Motor neuron (in vitro differentiated cells): ENCODE measurements around the gene PRODH2. TPM values are rescaled to one million over a fixed set of nuclear protein-coding genes. Genes with fewer than 3 reads are reported as not detected.

Source experiments
- ATAC-seq, 8 experiments: fragments of 200-7000 bp; cut with Tn5 transposase; replicated peaks in 6 of 8; 2 replicates each; pipeline ENCODE4 v1.8.0; 2021; ENCODE audit warnings: mild to moderate bottlenecking in 8 of 8, moderate library complexity in 8 of 8
- H3K27ac ChIP-seq, 2 donors: fragments of 250-450 bp; sonication (Bioruptor Pico); 2 replicates each; pipeline ENCODE4 v1.9.0; 2021; ENCODE audit warnings: antibody characterized with exemption in 2 of 2, mild to moderate bottlenecking in 2 of 2, moderate library complexity in 1 of 2
- H3K4me1 ChIP-seq, 2 donors: fragments of 250-450 bp; sonication (Bioruptor Pico); replicated peaks in 1 of 2; 2 replicates each; pipeline ENCODE4 v1.6.1; 2021; ENCODE audit warnings: antibody characterized with exemption in 2 of 2, mild to moderate bottlenecking in 2 of 2, moderate library complexity in 1 of 2
- H3K4me3 ChIP-seq, 5 donors: fragments of 250-450 bp; sonication (Bioruptor Pico); 2 replicates each; pipeline ENCODE4 v1.9.0; 2021; ENCODE audit warnings: antibody characterized with exemption in 5 of 5, mild to moderate bottlenecking in 5 of 5, moderate library complexity in 4 of 5
- WGBS, 10 experiments: fragments of 450-650 bp; shearing (Covaris generic); methylation state at CpG; one replicate each; pipeline ENCODE4 v1.0.0; 2022; 5-methylcytosine and 5-hydroxymethylcytosine counted together
- in situ Hi-C, 9 experiments: fragments of 400-800 bp; cut with MboI; loops; one replicate each; pipeline ENCODE4 v1.15.0; 2021; ENCODE audit warnings: low sequenced_read_pairs in 9 of 9, low pct_unique_long_range_greater_than_20kb in 2 of 9; ENCODE audit not compliant: unreplicated experiment in 9 of 9
- total RNA-seq, 8 experiments: library from RNA; unstranded; fragments of 300-600 nt; gene quantifications; 2 replicates each; pipeline versions ENCODE4 v1.2.3 to v1.2.4, GENCODE V29; 2022

PRODH2 gene, protein sequence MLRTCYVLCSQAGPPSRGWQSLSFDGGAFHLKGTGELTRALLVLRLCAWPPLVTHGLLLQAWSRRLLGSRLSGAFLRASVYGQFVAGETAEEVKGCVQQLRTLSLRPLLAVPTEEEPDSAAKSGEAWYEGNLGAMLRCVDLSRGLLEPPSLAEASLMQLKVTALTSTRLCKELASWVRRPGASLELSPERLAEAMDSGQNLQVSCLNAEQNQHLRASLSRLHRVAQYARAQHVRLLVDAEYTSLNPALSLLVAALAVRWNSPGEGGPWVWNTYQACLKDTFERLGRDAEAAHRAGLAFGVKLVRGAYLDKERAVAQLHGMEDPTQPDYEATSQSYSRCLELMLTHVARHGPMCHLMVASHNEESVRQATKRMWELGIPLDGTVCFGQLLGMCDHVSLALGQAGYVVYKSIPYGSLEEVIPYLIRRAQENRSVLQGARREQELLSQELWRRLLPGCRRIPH
- under 1 TPM in 1 of 8 experiments, not detected in 7; 0.52 TPM for total RNA-seq

DNA sequence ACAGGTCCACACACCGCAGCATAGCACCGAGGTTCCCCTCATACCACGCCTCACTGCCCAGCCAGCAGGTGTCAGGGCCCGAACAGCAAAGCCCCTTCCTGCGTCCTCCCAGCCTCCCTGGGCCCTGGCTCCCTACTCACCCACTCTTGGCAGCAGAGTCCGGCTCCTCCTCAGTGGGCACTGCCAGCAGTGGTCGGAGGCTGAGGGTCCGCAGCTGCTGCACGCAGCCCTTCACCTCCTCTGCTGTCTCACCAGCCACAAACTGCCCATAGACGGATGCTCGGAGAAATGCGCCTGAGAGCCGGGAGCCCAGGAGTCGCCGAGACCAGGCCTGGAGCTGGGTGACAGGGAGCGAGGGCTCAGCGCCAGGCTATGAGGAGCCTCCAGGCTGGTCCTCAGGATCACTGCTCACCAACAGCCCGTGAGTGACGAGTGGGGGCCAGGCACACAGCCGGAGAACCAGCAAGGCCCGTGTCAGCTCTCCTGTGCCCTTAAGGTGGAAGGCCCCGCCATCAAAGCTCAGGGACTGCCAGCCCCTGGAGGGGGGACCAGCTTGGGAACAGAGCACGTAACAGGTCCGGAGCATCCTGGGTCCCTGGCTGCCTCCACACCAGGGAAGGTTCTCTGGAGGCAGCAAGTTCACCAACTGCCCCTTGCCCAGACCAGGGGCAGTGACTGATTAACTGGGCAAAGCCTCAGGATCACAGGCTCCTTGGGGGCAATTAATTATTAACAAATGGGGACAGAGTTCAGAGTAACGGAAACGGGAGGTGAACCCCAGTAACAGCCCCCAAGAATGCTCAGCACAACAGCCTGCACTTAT, at the start of gene PRODH2:
Gene PRODH2 (minus strand): TSS at position 626 of the 823 bp plus-strand sequence. CDS start 40 bp downstream, at position 586.
- WGBS, 10 experiments = 56 to 73% (median 61%) methylated on average over 3 to 7 of the region's 26 CpGs; no CpG with 5 or more reads in 7 of the 10 experiments
- Histone ChIP-seq H3K4me1 (no peaks in the 10 kb centered on the region), H3K4me3 (no peak within 1 kb of the TSS), H3K27ac (no peak within 1 kb of the TSS)
- in situ Hi-C loops = no loop called here
- no peak for ATAC-seq

DNA sequence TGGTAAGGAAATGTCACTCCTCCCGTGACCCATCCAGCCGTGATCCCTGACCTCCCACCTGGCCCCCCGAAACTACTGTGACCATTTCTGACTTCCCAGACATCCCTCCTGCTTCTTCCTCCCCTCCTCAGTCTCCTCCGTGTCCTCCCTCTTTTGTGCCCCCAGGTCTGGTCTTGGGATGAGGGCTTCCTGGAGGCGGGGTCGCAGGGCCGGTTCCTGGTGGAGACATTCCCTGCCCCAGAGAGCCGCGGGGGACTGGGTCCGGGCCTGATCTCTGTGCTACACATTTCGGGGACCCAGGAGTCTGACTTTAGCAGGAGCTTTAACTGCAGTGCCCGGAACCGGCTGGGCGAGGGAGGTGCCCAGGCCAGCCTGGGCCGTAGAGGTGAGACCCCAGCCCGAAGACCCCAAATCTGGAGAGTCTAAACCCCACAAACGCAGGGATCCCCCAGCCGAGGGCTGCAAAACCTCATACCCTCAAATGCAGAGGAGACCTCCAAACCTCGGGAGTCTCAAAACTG, 49.1 kb upstream of the PRODH2 start:
- no peak for ATAC-seq
- H3K27ac ChIP-seq = no peak overlapping the region
- no peak overlapping the region for H3K4me3 ChIP-seq
- peaks cover 7 to 22% of the 10 kb centered on the region in 2 donors for H3K4me1 ChIP-seq
- WGBS, 10 experiments = 0 to 53% (median 20%) methylated on average over 2 to 7 of the region's 19 CpGs; no CpG with 5 or more reads in 6 of the 10 experiments
- in situ Hi-C loops = no loop called here

DNA sequence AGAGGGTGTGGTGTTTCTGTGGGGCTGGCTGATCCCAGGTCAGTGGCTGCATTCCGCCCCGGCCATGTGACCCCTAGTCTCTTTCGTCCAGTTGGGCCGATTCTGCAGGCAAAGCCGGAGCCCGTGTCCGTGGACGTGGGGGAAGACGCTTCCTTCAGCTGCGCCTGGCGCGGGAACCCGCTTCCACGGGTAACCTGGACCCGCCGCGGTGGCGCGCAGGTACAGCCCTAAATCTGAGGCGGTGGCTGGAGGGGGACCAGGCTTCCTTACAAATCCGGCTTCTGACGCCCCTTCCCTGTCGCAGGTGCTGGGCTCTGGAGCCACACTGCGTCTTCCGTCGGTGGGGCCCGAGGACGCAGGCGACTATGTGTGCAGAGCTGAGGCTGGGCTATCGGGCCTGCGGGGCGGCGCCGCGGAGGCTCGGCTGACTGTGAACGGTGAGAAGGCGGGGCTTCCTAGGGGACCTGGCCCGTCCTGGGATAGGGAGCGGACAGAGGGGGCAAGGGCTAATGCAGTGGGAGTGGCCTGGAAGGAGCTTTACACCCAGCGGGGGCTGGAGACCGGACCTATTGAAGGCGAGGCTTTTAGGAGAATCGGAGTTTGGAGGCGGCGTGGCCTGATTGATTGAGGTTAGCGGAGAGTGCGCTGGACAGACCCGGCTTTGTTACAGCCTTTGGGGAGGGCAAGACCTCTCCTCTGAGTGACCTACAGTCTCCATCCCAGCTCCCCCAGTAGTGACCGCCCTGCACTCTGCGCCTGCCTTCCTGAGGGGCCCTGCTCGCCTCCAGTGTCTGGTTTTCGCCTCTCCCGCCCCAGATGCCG, 48.4 kb upstream of the PRODH2 start:
- no peak overlapping the region for H3K27ac ChIP-seq
- peak; percentile 27 to 82 (median 58) for ATAC-seq
- H3K4me3 ChIP-seq = no peak overlapping the region
- H3K4me1 ChIP-seq = peaks cover 7 to 22% of the 10 kb centered on the region in 2 donors
- in situ Hi-C loops = no loop called here
- 0 to 56% (median 5%) methylated on average over 1 to 5 of the region's 55 CpGs; no CpG with 5 or more reads in 5 of the 10 experiments for WGBS, 10 experiments

DNA sequence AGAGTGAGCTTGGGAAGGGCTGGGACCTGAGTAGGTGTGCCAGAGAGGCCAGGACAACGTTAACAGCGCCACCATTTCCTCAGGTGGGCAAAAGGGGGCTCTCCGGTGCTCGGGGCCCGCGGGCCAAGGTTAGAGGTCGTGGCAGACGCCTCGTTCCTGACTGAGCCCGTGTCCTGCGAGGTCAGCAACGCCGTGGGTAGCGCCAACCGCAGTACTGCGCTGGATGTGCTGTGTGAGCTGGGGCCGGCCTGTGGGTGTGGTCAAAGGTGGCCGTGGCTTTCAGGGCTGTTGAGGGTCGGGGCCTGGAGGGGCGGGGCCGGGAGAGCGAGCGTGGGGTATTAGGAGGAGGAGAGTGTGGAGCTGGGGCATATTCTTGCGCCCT, 47.8 kb upstream of the PRODH2 start:
- in situ Hi-C loops = no loop called here
- Histone ChIP-seq H3K4me1 (peaks cover 12 to 27% of the 10 kb centered on the region in 2 donors), H3K4me3 (no peak overlapping the region), H3K27ac (no peak overlapping the region)
- no peak for ATAC-seq
- WGBS, 10 experiments = 0 to 50% methylated on average over 1 to 2 of the region's 24 CpGs; no CpG with 5 or more reads in 8 of the 10 experiments

DNA sequence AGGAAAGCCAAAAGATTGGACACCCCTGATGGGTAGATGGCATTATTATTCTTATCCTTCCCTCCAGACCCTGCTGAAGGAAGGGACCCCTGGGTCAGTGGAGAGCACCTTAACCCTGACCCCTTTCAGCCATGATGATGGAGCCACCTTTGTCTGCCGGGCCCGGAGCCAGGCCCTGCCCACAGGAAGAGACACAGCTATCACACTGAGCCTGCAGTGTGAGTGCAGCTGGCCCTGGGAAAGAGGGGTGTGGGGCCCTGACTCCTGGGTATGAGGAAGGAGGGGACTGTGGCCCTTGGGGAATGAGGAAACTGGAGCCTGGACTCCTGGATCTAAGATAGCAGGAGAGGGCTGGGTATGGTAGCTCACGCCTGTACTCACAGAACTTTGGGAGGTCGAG, 46.8 kb upstream of the PRODH2 start:
- H3K4me3 ChIP-seq = no peak overlapping the region
- peaks cover 22 to 37% of the 10 kb centered on the region in 2 donors for H3K4me1 ChIP-seq
- ATAC-seq = no peak
- no CpG with 5 or more reads among the region's 4 CpGs for WGBS, 10 experiments
- in situ Hi-C loops = no loop called here
- H3K27ac ChIP-seq = no peak overlapping the region

DNA sequence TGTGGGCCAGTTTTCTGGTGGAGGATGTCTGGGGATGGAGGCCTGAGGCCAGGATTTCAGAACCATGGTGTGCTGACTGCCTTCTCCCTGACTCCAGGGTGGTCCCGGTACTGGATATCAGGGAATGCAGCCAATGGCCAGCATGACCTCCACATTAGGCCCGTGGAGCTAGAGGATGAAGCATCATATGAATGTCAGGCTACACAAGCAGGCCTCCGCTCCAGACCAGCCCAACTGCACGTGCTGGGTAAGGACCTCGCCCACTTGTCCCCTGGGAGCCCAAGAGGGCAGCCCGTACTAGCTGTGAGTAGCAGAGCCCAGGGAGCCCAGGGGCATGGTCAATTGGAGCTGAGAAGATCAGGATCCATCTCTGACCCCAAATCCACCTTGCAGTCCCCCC, 45.7 kb upstream of the PRODH2 start:
- Histone ChIP-seq H3K27ac (no peak overlapping the region), H3K4me1 (peaks cover 25 to 39% of the 10 kb centered on the region in 2 donors), H3K4me3 (no peak overlapping the region)
- WGBS, 10 experiments = 0 to 80% (median 67%) methylated on average over 1 to 2 of the region's 6 CpGs; no CpG with 5 or more reads in 7 of the 10 experiments
- in situ Hi-C loops = no loop called here
- no peak for ATAC-seq

DNA sequence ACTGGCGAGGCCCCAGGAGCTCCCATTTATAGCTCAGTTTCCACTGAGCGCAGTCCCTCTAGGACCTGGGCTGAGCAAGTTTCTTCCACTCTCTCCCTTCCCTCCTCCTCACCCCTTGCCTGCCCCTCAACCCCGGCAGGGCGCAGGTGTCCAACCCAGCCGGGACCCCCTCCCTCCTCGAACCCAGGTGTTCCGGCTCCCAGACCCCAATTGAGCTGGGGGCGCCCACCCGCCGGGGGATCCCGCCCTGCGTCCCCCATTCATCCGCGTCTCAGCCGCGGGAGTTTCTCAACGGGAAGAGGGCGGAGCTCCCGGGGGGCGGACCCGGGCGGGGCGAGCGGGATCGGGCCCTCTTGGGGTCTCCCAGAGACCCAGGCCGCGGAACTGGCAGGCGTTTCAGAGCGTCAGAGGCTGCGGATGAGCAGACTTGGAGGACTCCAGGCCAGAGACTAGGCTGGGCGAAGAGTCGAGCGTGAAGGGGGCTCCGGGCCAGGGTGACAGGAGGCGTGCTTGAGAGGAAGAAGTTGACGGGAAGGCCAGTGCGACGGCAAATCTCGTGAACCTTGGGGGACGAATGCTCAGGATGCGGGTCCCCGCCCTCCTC, 44.0 kb upstream of the PRODH2 start, which contains the start of gene KIRREL2:
Gene KIRREL2 (plus strand): TSS at position 366 of the 604 bp plus-strand sequence. CDS start 209 bp downstream, at position 575.
- peaks cover 25 to 48% of the 10 kb centered on the region in 2 donors for H3K4me1 ChIP-seq
- in situ Hi-C loops = no loop called here
- peak; percentile 58 to 78 (median 72) for ATAC-seq
- WGBS, 10 experiments = 0% methylated on average over 12 of the region's 42 CpGs; no CpG with 5 or more reads in 9 of the 10 experiments
- H3K4me3 ChIP-seq = peak within 1 kb of the TSS; percentile 32 to 63 (median 53)
- peak within 1 kb of the TSS in 1 of 2 donors; percentile 38 for H3K27ac ChIP-seq

DNA sequence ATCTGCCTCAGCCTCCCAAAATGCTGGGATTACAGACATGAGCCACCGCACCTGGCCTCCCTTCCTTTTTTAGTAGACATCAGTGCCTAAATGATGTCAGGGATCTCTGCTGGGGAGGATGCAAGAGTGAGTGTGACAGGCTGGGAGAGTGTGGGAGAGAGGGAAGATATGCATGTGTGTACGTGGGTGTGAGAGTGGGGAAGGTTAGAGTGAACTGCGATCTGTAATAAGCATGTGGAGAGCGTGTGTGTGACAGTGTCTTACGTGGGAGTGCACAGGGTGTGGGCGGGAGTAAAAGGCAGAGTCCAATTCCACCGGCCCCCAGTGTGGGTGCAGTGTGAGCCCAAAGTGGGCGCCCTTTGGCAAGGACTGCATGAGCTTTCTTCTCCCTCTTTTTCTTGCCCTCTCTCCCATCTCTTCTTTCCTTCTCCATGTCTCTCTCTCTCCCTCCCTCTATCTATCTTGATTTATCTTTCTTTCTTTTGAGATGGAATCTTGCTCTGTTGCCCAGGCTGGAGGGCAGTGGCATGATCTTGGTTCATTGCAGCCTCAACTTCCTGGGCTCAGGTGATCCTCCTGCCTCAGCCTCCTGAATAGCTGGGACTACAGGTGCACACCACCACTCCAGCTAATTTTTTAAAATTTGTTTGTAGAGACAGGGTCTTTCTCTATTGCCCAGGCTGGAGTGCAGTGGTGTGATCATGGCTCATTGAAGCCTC, 40.6 kb upstream of the PRODH2 start:
- Histone ChIP-seq H3K4me3 (no peak overlapping the region), H3K27ac (no peak overlapping the region), H3K4me1 (peaks cover 18 to 34% of the 10 kb centered on the region in 2 donors)
- ATAC-seq = no peak
- 0 to 100% (median 71%) methylated on average over 1 to 6 of the region's 8 CpGs for WGBS, 10 experiments
- in situ Hi-C loops = no loop called here

DNA sequence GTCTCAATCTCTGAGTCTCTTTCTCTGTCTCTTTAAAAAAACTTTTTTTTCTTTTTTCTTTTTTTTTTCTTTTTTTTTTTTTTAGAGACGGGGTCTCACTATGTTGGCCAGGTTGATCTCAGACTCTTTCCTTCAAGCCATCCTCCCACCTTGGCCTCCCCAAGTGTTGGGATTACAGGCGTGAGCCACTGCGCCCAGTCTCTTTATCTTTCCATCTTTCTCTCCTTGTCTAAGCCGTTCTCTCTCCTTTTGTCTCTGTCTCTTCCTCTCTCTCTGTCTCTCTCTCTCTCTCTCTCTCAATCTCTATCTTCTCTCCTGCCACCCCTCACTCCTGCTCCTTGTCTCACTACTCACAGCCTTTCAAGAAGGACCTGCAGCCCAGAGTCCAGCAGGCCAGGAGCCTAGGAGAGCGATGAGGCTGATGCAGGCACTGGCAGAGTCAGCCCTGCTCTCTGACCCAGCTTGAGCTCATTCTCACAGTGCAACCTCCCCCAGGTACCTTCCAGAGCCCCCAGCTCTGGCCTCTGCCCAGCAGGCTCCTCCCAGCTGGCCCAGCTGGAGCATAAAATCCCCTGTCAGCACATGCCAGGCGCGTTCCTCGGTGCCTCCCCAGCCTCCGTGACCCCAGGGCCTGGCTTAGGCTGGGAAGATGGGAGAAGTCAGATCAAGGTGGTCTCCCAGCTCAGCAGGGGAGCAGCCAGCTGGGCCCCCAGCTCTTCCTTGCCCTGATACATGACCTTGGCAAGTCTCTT, 39.6 kb upstream of the PRODH2 start, which contains the start of gene NPHS1:
Gene NPHS1 (minus strand): TSS at position 476 of the 752 bp plus-strand sequence. CDS start 667 bp downstream, outside the sequence.
- peaks cover 18 to 28% of the 10 kb centered on the region in 2 donors for H3K4me1 ChIP-seq
- H3K27ac ChIP-seq = no peak within 1 kb of the TSS
- peak in 1 of 8 experiments; percentile 2 for ATAC-seq
- in situ Hi-C loops = no loop called here
- H3K4me3 ChIP-seq = no peak within 1 kb of the TSS
- WGBS, 10 experiments = 46 to 100% (median 84%) methylated on average over 2 to 8 of the region's 9 CpGs

DNA sequence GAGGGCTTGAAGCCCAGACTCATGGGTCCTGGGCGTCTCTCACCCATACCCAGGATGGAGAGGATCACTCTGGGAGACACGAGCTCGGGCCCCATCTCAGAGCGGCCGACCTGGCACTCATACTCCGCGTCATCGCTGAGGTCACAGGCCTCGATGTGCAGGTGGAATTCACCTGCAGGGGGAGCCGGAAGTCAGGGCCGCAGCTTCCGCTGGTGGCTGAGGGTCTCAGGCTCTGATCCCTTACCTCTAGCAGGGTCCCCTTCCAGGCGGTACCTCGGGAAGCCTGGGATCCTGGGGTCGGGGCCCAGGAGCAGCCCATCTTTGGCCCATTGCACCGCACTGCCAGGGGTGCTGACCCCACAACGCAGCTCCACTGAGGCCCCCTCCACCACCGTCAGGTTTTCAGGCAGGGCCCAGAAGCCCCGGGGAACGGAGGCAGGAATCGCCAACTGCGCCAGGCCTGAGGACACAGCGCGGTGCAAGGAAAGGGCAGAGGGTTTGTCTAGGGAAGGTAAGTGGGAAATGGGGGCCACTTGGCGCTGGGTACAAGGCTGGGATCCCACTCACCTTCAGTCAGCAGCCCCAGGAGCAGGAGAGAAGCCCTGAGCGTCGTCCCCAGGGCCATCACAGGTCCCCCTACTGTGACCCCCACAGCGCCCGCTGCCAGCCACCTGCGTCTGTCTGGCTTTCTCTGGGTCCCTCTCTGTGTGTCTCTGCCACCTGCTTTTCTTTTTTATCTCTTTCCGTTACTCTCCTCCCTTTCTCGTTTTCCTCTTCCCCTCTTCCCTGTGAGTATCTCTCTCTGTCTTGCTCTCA, 38.8 kb upstream of the PRODH2 start:
- 7 to 100% (median 62%) methylated on average over 1 to 8 of the region's 32 CpGs for WGBS, 10 experiments
- ATAC-seq = no peak
- in situ Hi-C loops = no loop called here

More for the DNA sequence above, 38.8 kb upstream of the PRODH2 start:
- peaks cover 18 to 27% of the 10 kb centered on the region in 2 donors for H3K4me1 ChIP-seq
- H3K27ac ChIP-seq = no peak overlapping the region
- no peak overlapping the region for H3K4me3 ChIP-seq
